Liver (tissue), 10 donors: Measurements from ENCODE around the gene NDUFS3. TPM values are rescaled to one million over a fixed set of nuclear protein-coding genes. Genes with fewer than 3 reads are reported as not detected.

ENCODE experiments used
- DNase-seq: peaks from one replicate; pipeline ENCODE4 v3.0.0-alpha.2; 2017; ENCODE audit warnings: low spot score
- H3K27ac ChIP-seq, 2 donors: one replicate each; pipeline ENCODE4 v1.7.0; 2013; ENCODE audit warnings: inconsistent platforms in 2 of 2, low read length in 2 of 2, control low read depth in 1 of 2, low read depth in 1 of 2, mild to moderate bottlenecking in 1 of 2
- H3K27me3 ChIP-seq, 4 donors: one replicate each; pipeline versions ENCODE4 v1.6.1 to v1.7.0; 2013; ENCODE audit warnings: low read length in 3 of 4, inconsistent platforms in 1 of 4, mild to moderate bottlenecking in 1 of 4, moderate library complexity in 1 of 4; ENCODE audit not compliant: control insufficient read depth in 4 of 4, insufficient read depth in 4 of 4
- H3K36me3 ChIP-seq, 4 donors: one replicate each; pipeline versions ENCODE4 v1.6.1 to v1.7.0; 2013; ENCODE audit warnings: low read length in 3 of 4, mild to moderate bottlenecking in 3 of 4, low read depth in 1 of 4, moderate library complexity in 1 of 4; ENCODE audit not compliant: control insufficient read depth in 4 of 4, insufficient read depth in 3 of 4
- H3K4me1 ChIP-seq, 4 donors: one replicate each; pipeline versions ENCODE4 v1.6.1 to v1.7.0; 2013; ENCODE audit warnings: low read length in 3 of 4, mild to moderate bottlenecking in 3 of 4, moderate library complexity in 1 of 4; ENCODE audit not compliant: control insufficient read depth in 4 of 4, insufficient read depth in 4 of 4
- H3K4me3 ChIP-seq, 3 donors: one replicate each; pipeline versions ENCODE4 v1.6.1 to v1.7.0; 2013; ENCODE audit warnings: low read length in 3 of 3, control low read depth in 1 of 3, low read depth in 1 of 3, mild to moderate bottlenecking in 1 of 3
- H3K9ac ChIP-seq, 2 donors: one replicate each; pipeline ENCODE4 v1.7.0; 2013; ENCODE audit warnings: low read length in 2 of 2, mild to moderate bottlenecking in 2 of 2, moderate library complexity in 2 of 2, control low read depth in 1 of 2, low read depth in 1 of 2
- H3K9me3 ChIP-seq, 4 donors: one replicate each; pipeline versions ENCODE4 v1.6.1 to v1.7.0; 2013; ENCODE audit warnings: low read length in 3 of 4; ENCODE audit not compliant: control insufficient read depth in 4 of 4
- EGR1 ChIP-seq, 2 donors: IDR thresholded peaks; 2 replicates each; pipeline ENCODE4 v1.6.1; 2016 to 2018; ENCODE audit warnings: antibody characterized with exemption in 2 of 2, low read depth in 2 of 2
- FOXA1 ChIP-seq: IDR thresholded peaks from 2 replicates; pipeline ENCODE4 v1.6.1; 2016; ENCODE audit warnings: antibody characterized with exemption
- FOXA2 ChIP-seq: IDR thresholded peaks from 2 replicates; pipeline ENCODE4 v1.6.1; 2016; ENCODE audit warnings: antibody characterized with exemption
- GABPA ChIP-seq, 2 donors: IDR thresholded peaks in 1 of 2; conservative IDR thresholded peaks in 1 of 2; 2 replicates each; pipeline ENCODE4 v1.6.1; 2016; ENCODE audit warnings: antibody characterized with exemption in 2 of 2, mild to moderate bottlenecking in 1 of 2, moderate library complexity in 1 of 2
- HNF4A ChIP-seq, 2 donors: conservative IDR thresholded peaks; 2 replicates each; pipeline ENCODE4 v1.6.1; 2016; ENCODE audit warnings: antibody characterized with exemption in 2 of 2, mild to moderate bottlenecking in 2 of 2
- HNF4G ChIP-seq: IDR thresholded peaks from 2 replicates; pipeline ENCODE4 v1.6.1; 2016; ENCODE audit warnings: antibody characterized with exemption
- JUND ChIP-seq, 2 donors: IDR thresholded peaks; 2 replicates each; pipeline ENCODE4 v1.6.1; 2016; ENCODE audit warnings: antibody characterized with exemption in 2 of 2
- NR2F2 ChIP-seq: IDR thresholded peaks from 2 replicates; pipeline ENCODE4 v1.6.1; 2016; ENCODE audit warnings: antibody characterized with exemption
- RAD21 ChIP-seq, 2 donors: IDR thresholded peaks; 2 replicates each; pipeline ENCODE4 v1.6.1; 2016; ENCODE audit warnings: antibody characterized with exemption in 2 of 2, mild to moderate bottlenecking in 2 of 2
- RXRA ChIP-seq, 2 donors: IDR thresholded peaks; 2 replicates each; pipeline ENCODE4 v1.6.1; 2017 to 2018; ENCODE audit warnings: antibody characterized with exemption in 2 of 2, mild to moderate bottlenecking in 1 of 2
- SP1 ChIP-seq: IDR thresholded peaks from 2 replicates; pipeline ENCODE4 v1.6.1; 2018; ENCODE audit warnings: antibody characterized with exemption, mild to moderate bottlenecking
- TAF1 ChIP-seq: conservative IDR thresholded peaks from 2 replicates; pipeline ENCODE4 v1.6.1; 2016; ENCODE audit warnings: antibody characterized with exemption, mild to moderate bottlenecking
- YY1 ChIP-seq: IDR thresholded peaks from 2 replicates; pipeline ENCODE4 v1.6.1; 2016; ENCODE audit warnings: antibody characterized with exemption, mild to moderate bottlenecking
- ZBTB33 ChIP-seq: IDR thresholded peaks from 2 replicates; pipeline ENCODE4 v1.6.1; 2016; ENCODE audit warnings: antibody characterized with exemption
- WGBS: extraction: QIAGEN DNeasy Blood & Tissue Kit; methylation state at CpG from one replicate; pipeline ENCODE4 v1.1.7; 2013; 5-methylcytosine and 5-hydroxymethylcytosine counted together
- polyA plus RNA-seq, 2 donors: library from polyadenylated mRNA; stranded (reverse) in 1 of 2; unstranded in 1 of 2; fragments of 200-250 nt in 1 of 2; fragments of >200 nt in 1 of 2; fragmentation: Nextera tagmentation in 1 of 2; extraction: Ambion mirVana in 1 of 2; gene quantifications; one replicate each; pipeline versions ENCODE4 v1.2.1 to v1.2.3, GENCODE V29; 2013 to 2015
- small RNA-seq: library from RNA; depleted of rRNA; stranded (forward); fragments of <200 nt; gene quantifications from one replicate; pipeline ENCODE3, GENCODE V24; 2014
- total RNA-seq, 2 donors: library from RNA; depleted of rRNA; stranded (reverse); fragments of >200 nt; gene quantifications; one replicate each; pipeline ENCODE4 v1.2.3, GENCODE V29; 2014
- TF ChIP-seq, protein P1 (sequence below): IDR thresholded peaks from 2 replicates; pipeline ENCODE4 v1.6.1; 2016; ENCODE audit warnings: antibody characterized with exemption
- TF ChIP-seq, protein P2 (sequence below): IDR thresholded peaks from 2 replicates; pipeline ENCODE4 v1.6.1; 2016; ENCODE audit warnings: antibody characterized with exemption, mild to moderate bottlenecking
- TF ChIP-seq, protein P3 (sequence below): fragments of 150-350 bp; IDR thresholded peaks from 2 replicates; pipeline ENCODE4 v1.5.1; 2017; ENCODE audit warnings: improper control_type of control experiment, low read depth, low read length; ENCODE audit not compliant: missing input control
- TF ChIP-seq, protein P4 (sequence below): IDR thresholded peaks from 2 replicates; pipeline ENCODE4 v1.6.1; 2016; ENCODE audit warnings: antibody characterized with exemption
- donor health status: healthy.
- donor health status: healthy.
- donor health status: healthy.
- donor health status: healthy.
- donor health status: healthy.

NDUFS3 gene
- total and polyA plus RNA-seq, 4 donors = 43.8 to 101 (median 67.8) TPM

- no peak for DNase-seq
- TF ChIP-seq EGR1 (IDR thresholded peaks at IDR 0.05; ENCODE audit: low read depth in 2 of 2) (no peak), RXRA (IDR thresholded peaks at IDR 0.05) (no peak), TAF1 (no peak), HNF4A (conservative IDR thresholded peaks at IDR 0.05) (no peak), NR2F2 (no peak), YY1 (no peak), RAD21 (IDR thresholded peaks at IDR 0.05) (no peak), FOXA1 (no peak), ZBTB33 (no peak), HNF4G (no peak), FOXA2 (no peak), SP1 (no peak), JUND (IDR thresholded peaks at IDR 0.05) (no peak), GABPA (IDR thresholded peaks at IDR 0.05 in 1 of 2, conservative IDR thresholded peaks at IDR 0.05 in 1 of 2) (no peak)
- TF ChIP-seq, protein P1, sequence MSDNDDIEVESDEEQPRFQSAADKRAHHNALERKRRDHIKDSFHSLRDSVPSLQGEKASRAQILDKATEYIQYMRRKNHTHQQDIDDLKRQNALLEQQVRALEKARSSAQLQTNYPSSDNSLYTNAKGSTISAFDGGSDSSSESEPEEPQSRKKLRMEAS = no peak
- TF ChIP-seq, protein P2, sequence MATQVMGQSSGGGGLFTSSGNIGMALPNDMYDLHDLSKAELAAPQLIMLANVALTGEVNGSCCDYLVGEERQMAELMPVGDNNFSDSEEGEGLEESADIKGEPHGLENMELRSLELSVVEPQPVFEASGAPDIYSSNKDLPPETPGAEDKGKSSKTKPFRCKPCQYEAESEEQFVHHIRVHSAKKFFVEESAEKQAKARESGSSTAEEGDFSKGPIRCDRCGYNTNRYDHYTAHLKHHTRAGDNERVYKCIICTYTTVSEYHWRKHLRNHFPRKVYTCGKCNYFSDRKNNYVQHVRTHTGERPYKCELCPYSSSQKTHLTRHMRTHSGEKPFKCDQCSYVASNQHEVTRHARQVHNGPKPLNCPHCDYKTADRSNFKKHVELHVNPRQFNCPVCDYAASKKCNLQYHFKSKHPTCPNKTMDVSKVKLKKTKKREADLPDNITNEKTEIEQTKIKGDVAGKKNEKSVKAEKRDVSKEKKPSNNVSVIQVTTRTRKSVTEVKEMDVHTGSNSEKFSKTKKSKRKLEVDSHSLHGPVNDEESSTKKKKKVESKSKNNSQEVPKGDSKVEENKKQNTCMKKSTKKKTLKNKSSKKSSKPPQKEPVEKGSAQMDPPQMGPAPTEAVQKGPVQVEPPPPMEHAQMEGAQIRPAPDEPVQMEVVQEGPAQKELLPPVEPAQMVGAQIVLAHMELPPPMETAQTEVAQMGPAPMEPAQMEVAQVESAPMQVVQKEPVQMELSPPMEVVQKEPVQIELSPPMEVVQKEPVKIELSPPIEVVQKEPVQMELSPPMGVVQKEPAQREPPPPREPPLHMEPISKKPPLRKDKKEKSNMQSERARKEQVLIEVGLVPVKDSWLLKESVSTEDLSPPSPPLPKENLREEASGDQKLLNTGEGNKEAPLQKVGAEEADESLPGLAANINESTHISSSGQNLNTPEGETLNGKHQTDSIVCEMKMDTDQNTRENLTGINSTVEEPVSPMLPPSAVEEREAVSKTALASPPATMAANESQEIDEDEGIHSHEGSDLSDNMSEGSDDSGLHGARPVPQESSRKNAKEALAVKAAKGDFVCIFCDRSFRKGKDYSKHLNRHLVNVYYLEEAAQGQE = no peak
- TF ChIP-seq, protein P3, sequence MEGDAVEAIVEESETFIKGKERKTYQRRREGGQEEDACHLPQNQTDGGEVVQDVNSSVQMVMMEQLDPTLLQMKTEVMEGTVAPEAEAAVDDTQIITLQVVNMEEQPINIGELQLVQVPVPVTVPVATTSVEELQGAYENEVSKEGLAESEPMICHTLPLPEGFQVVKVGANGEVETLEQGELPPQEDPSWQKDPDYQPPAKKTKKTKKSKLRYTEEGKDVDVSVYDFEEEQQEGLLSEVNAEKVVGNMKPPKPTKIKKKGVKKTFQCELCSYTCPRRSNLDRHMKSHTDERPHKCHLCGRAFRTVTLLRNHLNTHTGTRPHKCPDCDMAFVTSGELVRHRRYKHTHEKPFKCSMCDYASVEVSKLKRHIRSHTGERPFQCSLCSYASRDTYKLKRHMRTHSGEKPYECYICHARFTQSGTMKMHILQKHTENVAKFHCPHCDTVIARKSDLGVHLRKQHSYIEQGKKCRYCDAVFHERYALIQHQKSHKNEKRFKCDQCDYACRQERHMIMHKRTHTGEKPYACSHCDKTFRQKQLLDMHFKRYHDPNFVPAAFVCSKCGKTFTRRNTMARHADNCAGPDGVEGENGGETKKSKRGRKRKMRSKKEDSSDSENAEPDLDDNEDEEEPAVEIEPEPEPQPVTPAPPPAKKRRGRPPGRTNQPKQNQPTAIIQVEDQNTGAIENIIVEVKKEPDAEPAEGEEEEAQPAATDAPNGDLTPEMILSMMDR = no peak
- TF ChIP-seq, protein P4, sequence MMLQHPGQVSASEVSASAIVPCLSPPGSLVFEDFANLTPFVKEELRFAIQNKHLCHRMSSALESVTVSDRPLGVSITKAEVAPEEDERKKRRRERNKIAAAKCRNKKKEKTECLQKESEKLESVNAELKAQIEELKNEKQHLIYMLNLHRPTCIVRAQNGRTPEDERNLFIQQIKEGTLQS = no peak
- H3K36me3 ChIP-seq = peaks cover 19 to 67% (median 59%) of the 10 kb centered on the region in 4 donors
- H3K27me3 ChIP-seq = no peaks in the 10 kb centered on the region
- 41% methylated on average over 5 of the region's 5 CpGs for WGBS
- H3K27ac ChIP-seq = no peak overlapping the region
- H3K4me1 ChIP-seq = peaks cover 0 to 3% (median 2%) of the 10 kb centered on the region in 4 donors
- no peaks in the 10 kb centered on the region for H3K9me3 ChIP-seq
- H3K4me3 ChIP-seq = no peak overlapping the region
- H3K9ac ChIP-seq = no peak overlapping the region
These were observed 52.6 kb downstream of the NDUFS3 start for GRCh38 chr11:47631473-47631872.

Small RNA genes lying within 50 kb of the gene (small RNA-seq; reads per million reads assigned to genes)
- gene RN7SL652P (not detected), gene RNU5E-10P (not detected)

Other genes with a start within 250 kb of the NDUFS3 start
- under 1 TPM in 1 of 2 donors, not detected in 1; 0.25 TPM for gene MYBPC3, start 226.4 kb upstream of the NDUFS3 start, total RNA-seq
- under 1 TPM in 1 of 2 donors, not detected in 1; 0.01 TPM for gene MYBPC3, start 226.4 kb upstream of the NDUFS3 start, polyA plus RNA-seq
- 10 to 100 TPM; 12.5 to 14.2 TPM for gene SPI1, start 200.5 kb upstream of the NDUFS3 start, total RNA-seq
- 10 to 100 TPM in 1 of 2 donors, 1 to 10 TPM in 1; 2.3 to 14.4 TPM for gene SPI1, start 200.5 kb upstream of the NDUFS3 start, polyA plus RNA-seq
- gene SLC39A13, start 170.5 kb upstream of the NDUFS3 start, total RNA-seq = 10 to 100 TPM in 1 of 2 donors, 1 to 10 TPM in 1; 8.2 to 13.0 TPM
- gene SLC39A13, start 170.5 kb upstream of the NDUFS3 start, polyA plus RNA-seq = 10 to 100 TPM in 1 of 2 donors, 1 to 10 TPM in 1; 8.4 to 17.5 TPM
- gene PSMC3, start 152.6 kb upstream of the NDUFS3 start, total RNA-seq = 10 to 100 TPM; 58.0 to 96.6 TPM
- gene PSMC3, start 152.6 kb upstream of the NDUFS3 start, polyA plus RNA-seq = 100 to 1,000 TPM; 110 TPM
- under 1 TPM in 1 of 2 donors, not detected in 1; 0.59 TPM for gene RAPSN, start 129.9 kb upstream of the NDUFS3 start, total RNA-seq
- gene RAPSN, start 129.9 kb upstream of the NDUFS3 start, polyA plus RNA-seq = under 1 TPM; 0.12 to 0.28 TPM
- gene CELF1, start 25.9 kb upstream of the NDUFS3 start, total RNA-seq = 100 to 1,000 TPM in 1 of 2 donors, 10 to 100 TPM in 1; 66.7 to 139 TPM
- gene CELF1, start 25.9 kb upstream of the NDUFS3 start, polyA plus RNA-seq = 10 to 100 TPM; 23.5 to 53.8 TPM
- gene PTPMT1, start 13.5 kb upstream of the NDUFS3 start, total RNA-seq = 10 to 100 TPM; 28.7 to 40.4 TPM
- 10 to 100 TPM; 32.9 to 34.1 TPM for gene PTPMT1, start 13.5 kb upstream of the NDUFS3 start, polyA plus RNA-seq
- 10 to 100 TPM in 1 of 2 donors, 1 to 10 TPM in 1; 9.1 to 12.0 TPM for gene KBTBD4, start 104 bp upstream of the NDUFS3 start, total RNA-seq
- gene KBTBD4, start 104 bp upstream of the NDUFS3 start, polyA plus RNA-seq = 1 to 10 TPM; 5.6 to 8.2 TPM
- not detected for gene FAM180B, start 7.6 kb downstream of the NDUFS3 start, total RNA-seq
- not detected for gene FAM180B, start 7.6 kb downstream of the NDUFS3 start, polyA plus RNA-seq
- gene C1QTNF4, start 15.3 kb downstream of the NDUFS3 start, total RNA-seq = 1 to 10 TPM in 1 of 2 donors, under 1 TPM in 1; 0.42 to 1.8 TPM
- under 1 TPM; 0.08 to 0.22 TPM for gene C1QTNF4, start 15.3 kb downstream of the NDUFS3 start, polyA plus RNA-seq
- gene MTCH2, start 63.5 kb downstream of the NDUFS3 start, total RNA-seq = 100 to 1,000 TPM in 1 of 2 donors, 10 to 100 TPM in 1; 62.5 to 129 TPM
- 100 to 1,000 TPM; 123 to 304 TPM for gene MTCH2, start 63.5 kb downstream of the NDUFS3 start, polyA plus RNA-seq
- 1 to 10 TPM; 1.7 to 3.0 TPM for gene AGBL2, start 136.3 kb downstream of the NDUFS3 start, total RNA-seq
- 1 to 10 TPM in 1 of 2 donors, under 1 TPM in 1; 0.36 to 3.6 TPM for gene AGBL2, start 136.3 kb downstream of the NDUFS3 start, polyA plus RNA-seq
- 10 to 100 TPM; 33.2 to 66.8 TPM for gene FNBP4, start 188.3 kb downstream of the NDUFS3 start, total RNA-seq
- 10 to 100 TPM; 10.9 to 23.9 TPM for gene FNBP4, start 188.3 kb downstream of the NDUFS3 start, polyA plus RNA-seq